OCI-LY3 (cell line): Measurements from ENCODE around the gene INPP5A.

ENCODE experiments used
- EZH2phosphoT487 ChIP-seq: fragments of 200-600 bp; shearing (Covaris generic); IDR thresholded peaks from 2 replicates; pipeline ENCODE4 v1.6.1; 2018; ENCODE audit warnings: antibody characterized with exemption, mixed run types, low read depth
- TF ChIP-seq, protein P1 (sequence below): fragments of 200-600, 300-600 bp; sonication (generic); IDR thresholded peaks from 2 replicates; pipeline ENCODE4 v1.5.1; 2014; ENCODE audit warnings: antibody characterized with exemption, low read length, low read depth

DNA sequence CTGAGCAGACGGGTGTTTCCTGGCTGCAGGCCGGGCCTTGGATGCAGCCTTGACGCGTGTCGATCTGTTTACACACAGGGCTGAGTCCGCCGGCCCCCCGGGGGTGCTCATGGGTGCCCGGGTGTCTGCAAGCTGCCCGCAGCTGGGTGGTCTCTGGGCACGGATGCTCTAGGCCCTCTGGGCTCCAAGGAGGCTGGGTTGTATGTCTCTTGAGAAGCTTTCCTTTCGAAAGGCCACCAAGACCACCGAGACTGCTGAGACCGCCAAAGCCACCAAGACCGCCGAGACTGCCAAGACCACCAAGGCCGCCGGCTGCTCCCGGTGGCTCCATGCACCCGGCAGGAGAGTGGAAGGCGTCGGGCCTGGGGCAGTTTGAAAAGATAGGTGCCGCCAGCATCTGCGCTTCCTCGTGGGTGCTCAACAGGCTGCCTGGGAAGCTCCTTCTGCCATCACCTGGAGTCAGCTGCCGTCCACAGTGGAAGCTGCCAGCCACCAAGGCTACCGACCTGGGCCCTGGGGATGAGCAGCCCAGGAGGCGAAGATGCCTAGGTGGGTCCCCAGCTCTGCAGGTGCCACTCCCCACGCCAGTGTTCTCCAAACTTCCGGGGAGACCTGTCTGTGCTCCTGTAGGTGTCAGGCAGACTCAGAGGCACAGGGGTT, 121.1 kb downstream of the INPP5A start:
- TF ChIP-seq, protein P1, sequence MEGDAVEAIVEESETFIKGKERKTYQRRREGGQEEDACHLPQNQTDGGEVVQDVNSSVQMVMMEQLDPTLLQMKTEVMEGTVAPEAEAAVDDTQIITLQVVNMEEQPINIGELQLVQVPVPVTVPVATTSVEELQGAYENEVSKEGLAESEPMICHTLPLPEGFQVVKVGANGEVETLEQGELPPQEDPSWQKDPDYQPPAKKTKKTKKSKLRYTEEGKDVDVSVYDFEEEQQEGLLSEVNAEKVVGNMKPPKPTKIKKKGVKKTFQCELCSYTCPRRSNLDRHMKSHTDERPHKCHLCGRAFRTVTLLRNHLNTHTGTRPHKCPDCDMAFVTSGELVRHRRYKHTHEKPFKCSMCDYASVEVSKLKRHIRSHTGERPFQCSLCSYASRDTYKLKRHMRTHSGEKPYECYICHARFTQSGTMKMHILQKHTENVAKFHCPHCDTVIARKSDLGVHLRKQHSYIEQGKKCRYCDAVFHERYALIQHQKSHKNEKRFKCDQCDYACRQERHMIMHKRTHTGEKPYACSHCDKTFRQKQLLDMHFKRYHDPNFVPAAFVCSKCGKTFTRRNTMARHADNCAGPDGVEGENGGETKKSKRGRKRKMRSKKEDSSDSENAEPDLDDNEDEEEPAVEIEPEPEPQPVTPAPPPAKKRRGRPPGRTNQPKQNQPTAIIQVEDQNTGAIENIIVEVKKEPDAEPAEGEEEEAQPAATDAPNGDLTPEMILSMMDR, result no peak
- no peak for TF ChIP-seq EZH2phosphoT487
